Neural crest cell (in vitro differentiated cells): Measurements from ENCODE around the gene LIPG. TPM values are rescaled to one million over a fixed set of nuclear protein-coding genes. Genes with fewer than 3 reads are reported as not detected.

Experiments
- DNase-seq: peaks from one replicate; pipeline ENCODE4 v3.0.0; 2021; ENCODE audit warnings: low read depth, mixed read lengths, low spot score
- H3K27ac Mint-ChIP-seq: one replicate; pipeline ENCODE4 v1.8.0; 2021; ENCODE audit warnings: mild to moderate bottlenecking, mixed read lengths; ENCODE audit not compliant: unreplicated experiment
- H3K27me3 Mint-ChIP-seq: 2 replicates; pipeline ENCODE4 v1.8.0; 2021; ENCODE audit warnings: low read depth, mild to moderate bottlenecking, mixed read lengths
- H3K36me3 Mint-ChIP-seq: 2 replicates; pipeline ENCODE4 v1.8.0; 2021; ENCODE audit warnings: low read depth, mild to moderate bottlenecking, mixed read lengths
- H3K4me1 Mint-ChIP-seq: 2 replicates; pipeline ENCODE4 v1.8.0; 2021; ENCODE audit warnings: mixed read lengths
- H3K4me3 Mint-ChIP-seq: one replicate; pipeline ENCODE4 v1.8.0; 2021; ENCODE audit warnings: mild to moderate bottlenecking, mixed read lengths
- H3K9me3 Mint-ChIP-seq: 2 replicates; pipeline ENCODE4 v1.8.0; 2021; ENCODE audit warnings: mixed read lengths
- total RNA-seq: library from RNA; stranded (reverse); gene quantifications from 2 replicates; pipeline ENCODE4 v1.2.1, GENCODE V29; 2021
- TF ChIP-seq, protein P1 (sequence below): fragments of 200-600 bp; sonication (generic); conservative IDR thresholded peaks from 2 replicates; pipeline ENCODE4 v1.5.0; 2021; ENCODE audit warnings: antibody characterized with exemption, mild to moderate bottlenecking

Gene LIPG
- total RNA-seq, 1 donor from 2014 or later = 32.4 TPM

DNA sequence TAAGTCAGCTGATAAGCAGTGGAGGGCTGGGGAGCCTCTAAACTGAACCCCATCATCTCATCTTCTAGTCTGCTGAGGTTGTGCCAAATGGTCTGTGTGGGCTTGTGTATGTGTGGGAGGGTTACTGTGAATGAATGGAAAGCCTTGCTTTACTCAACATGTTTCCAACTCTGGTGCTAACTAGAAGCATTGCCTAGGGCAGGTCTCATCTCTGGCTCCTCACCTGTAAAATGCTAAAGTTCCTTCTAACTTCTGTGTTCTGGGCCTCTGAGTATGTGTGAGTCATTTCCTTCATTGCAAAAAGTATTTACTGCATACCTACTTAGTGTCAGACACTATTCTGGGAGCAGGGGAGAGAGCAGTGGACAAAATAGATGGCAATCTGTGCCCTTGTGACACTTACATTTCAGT lies 1.3 kb downstream of the LIPG start:
- Mint-ChIP-seq H3K27me3 (peaks cover 23% of the 10 kb centered on the region), H3K4me1 (peaks cover 64% of the 10 kb centered on the region)

DNA sequence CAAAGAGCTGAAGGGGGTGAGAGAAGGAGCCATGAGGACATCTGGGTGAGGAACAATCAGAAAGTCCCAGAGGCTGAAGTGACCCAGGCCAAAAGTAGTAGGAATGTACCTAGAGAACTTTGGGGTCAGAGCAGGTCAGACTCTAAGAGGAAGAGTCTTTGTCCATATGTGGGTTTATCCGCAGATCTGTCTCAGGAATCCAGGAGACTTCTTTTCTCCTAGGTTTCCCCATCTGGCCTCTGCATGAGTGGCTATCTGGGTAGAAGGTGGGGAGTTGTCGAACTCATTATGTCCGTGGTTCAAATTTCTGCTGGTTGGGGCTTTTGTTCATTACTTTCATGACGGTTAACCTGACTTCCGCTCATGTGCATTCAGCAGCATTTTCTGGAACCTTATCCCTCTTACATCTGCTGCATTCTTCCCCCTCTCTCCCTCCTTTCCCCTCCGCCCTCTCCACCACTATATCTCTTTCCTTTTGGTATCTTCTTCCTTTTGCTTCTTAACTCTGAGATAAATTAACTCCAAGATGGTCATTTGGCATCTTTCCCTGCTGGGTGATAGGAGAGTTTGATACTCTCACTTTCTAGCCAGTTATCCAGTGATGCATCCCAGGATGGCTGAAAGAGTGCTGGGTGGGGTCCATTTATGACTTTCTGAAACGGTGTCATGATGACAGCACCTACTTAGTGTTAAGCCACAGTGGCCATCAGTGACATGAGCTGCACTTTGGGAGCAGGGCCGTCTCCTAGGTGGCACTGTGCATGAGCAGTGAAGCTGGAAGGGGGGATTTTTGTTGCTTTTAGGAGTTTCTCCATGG lies 2.1 kb downstream of the LIPG start:
- Mint-ChIP-seq H3K4me1 (peaks cover 64% of the 10 kb centered on the region), H3K4me3 (peak overlapping the region; percentile 96), H3K9me3 (no peaks in the 10 kb centered on the region), H3K27me3 (peaks cover 23% of the 10 kb centered on the region), H3K27ac (peak overlapping the region; percentile 0), H3K36me3 (peaks cover 7% of the 10 kb centered on the region)
- DNase-seq = no peak
- TF ChIP-seq, protein P1, sequence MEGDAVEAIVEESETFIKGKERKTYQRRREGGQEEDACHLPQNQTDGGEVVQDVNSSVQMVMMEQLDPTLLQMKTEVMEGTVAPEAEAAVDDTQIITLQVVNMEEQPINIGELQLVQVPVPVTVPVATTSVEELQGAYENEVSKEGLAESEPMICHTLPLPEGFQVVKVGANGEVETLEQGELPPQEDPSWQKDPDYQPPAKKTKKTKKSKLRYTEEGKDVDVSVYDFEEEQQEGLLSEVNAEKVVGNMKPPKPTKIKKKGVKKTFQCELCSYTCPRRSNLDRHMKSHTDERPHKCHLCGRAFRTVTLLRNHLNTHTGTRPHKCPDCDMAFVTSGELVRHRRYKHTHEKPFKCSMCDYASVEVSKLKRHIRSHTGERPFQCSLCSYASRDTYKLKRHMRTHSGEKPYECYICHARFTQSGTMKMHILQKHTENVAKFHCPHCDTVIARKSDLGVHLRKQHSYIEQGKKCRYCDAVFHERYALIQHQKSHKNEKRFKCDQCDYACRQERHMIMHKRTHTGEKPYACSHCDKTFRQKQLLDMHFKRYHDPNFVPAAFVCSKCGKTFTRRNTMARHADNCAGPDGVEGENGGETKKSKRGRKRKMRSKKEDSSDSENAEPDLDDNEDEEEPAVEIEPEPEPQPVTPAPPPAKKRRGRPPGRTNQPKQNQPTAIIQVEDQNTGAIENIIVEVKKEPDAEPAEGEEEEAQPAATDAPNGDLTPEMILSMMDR = no peak

More for the DNA sequence above, 1.3 kb downstream of the LIPG start:
- H3K27ac Mint-ChIP-seq = peak overlapping the region; percentile 0
- H3K36me3 Mint-ChIP-seq = peaks cover 7% of the 10 kb centered on the region
- TF ChIP-seq, protein P1 = no peak
- peak overlapping the region; percentile 96 for H3K4me3 Mint-ChIP-seq
- DNase-seq = no peak
- no peaks in the 10 kb centered on the region for H3K9me3 Mint-ChIP-seq

DNA sequence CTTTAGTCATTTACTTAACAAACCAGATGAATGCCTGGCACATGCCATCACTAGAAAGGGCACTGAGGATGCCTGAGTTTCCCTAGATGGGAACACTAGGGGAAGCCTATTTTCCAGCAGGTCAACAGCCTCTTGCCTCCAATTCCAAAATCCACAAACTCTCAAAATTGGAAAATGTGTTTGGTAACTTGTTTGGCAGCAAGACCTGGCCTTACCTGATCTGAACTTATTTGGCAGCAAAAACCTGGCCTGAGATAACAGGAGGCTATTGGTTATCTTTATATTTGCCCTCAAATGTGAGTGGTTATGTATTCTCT lies 2.6 kb downstream of the LIPG start:
- TF ChIP-seq, protein P1 = no peak
- no peak for DNase-seq
- Mint-ChIP-seq H3K27ac (no peak overlapping the region), H3K27me3 (peaks cover 23% of the 10 kb centered on the region), H3K9me3 (no peaks in the 10 kb centered on the region), H3K4me3 (peak overlapping the region; percentile 96), H3K4me1 (peaks cover 64% of the 10 kb centered on the region), H3K36me3 (peaks cover 9% of the 10 kb centered on the region)

DNA sequence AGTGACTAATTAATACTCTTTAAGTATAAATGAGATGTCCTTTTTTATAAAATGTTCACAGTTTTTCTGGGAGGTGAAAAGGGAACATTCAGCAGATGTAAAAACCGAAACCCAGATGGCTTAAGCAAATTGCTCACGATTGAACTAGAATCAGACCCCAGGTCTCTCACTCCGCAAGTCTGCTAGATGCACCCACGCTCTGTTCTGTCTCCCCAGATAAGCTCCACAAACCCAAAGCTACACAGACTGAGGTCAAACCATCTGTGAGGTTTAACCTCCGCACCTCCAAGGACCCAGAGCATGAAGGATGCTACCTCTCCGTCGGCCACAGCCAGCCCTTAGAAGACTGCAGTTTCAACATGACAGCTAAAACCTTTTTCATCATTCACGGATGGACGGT lies 3.2 kb downstream of the LIPG start:
- peaks cover 64% of the 10 kb centered on the region for H3K4me1 Mint-ChIP-seq
- DNase-seq = no peak
- TF ChIP-seq, protein P1 = no peak
- H3K4me3 Mint-ChIP-seq = peak overlapping the region; percentile 68
- no peaks in the 10 kb centered on the region for H3K9me3 Mint-ChIP-seq
- H3K36me3 Mint-ChIP-seq = peaks cover 11% of the 10 kb centered on the region
- H3K27me3 Mint-ChIP-seq = peaks cover 22% of the 10 kb centered on the region
- no peak overlapping the region for H3K27ac Mint-ChIP-seq

DNA sequence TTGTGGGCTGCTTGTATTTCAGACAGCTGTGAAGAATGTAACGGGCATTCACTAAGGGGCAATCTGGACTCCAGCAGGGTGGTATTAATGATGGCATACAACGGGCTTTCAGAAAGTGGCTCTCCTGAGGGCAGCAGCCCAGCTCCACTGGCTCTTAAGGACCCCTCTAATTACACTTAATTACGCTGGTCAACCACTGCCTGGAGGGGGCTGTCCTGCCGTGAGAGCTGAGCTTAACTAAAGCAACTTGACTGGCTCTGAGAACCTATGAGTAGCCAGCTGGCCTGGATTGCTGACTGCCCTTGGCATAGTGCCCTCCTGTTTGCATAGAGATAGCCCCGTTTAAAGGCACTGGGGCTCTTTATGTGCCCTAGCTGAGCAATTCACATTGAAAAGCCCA lies 3.8 kb downstream of the LIPG start:
- TF ChIP-seq, protein P1 = no peak
- peak overlapping the region; percentile 68 for H3K4me3 Mint-ChIP-seq
- DNase-seq = no peak
- H3K9me3 Mint-ChIP-seq = no peaks in the 10 kb centered on the region
- H3K27me3 Mint-ChIP-seq = peaks cover 16% of the 10 kb centered on the region
- H3K36me3 Mint-ChIP-seq = peaks cover 14% of the 10 kb centered on the region
- H3K27ac Mint-ChIP-seq = no peak overlapping the region
- peaks cover 60% of the 10 kb centered on the region for H3K4me1 Mint-ChIP-seq
